PC-9 (cell line): Measurements from ENCODE around the gene CDC40. TPM values are rescaled to one million over a fixed set of nuclear protein-coding genes. Genes with fewer than 3 reads are reported as not detected.
A peak's percentile ranks its signal among the peaks of the same experiment; 100 is the strongest.

Experiments used
- Bru-seq: library from RNA; stranded (reverse); fragments of 400-500 nt; gene quantifications from one replicate; lab custom pipeline; 2021; lab: Mats Ljungman, UMichigan
- BruChase-seq, 2 experiments: library from RNA; stranded (reverse); fragments of 400-500 nt; gene quantifications; one replicate each; lab custom pipeline; 2021; lab: Mats Ljungman, UMichigan
- BruUV-seq: library from RNA; stranded (reverse); fragments of 400-500 nt; replicated peaks from 2 replicates; lab custom pipeline; 2021; lab: Mats Ljungman, UMichigan
- CTCF ChIA-PET: fragments of 300-600 bp; sonication (Branson Sonifier 250); formaldehyde crosslinking; loops from one replicate; lab custom pipeline; 2022; ENCODE audit warnings: antibody characterized with exemption; lab: Charles Lee
- POLR2A ChIA-PET: fragments of 300-600 bp; sonication (Branson Sonifier 250); formaldehyde crosslinking; loops from one replicate; lab custom pipeline; 2022; ENCODE audit warnings: antibody characterized with exemption; ENCODE audit not compliant: unreplicated experiment; lab: Charles Lee
- DNase-seq, 2 experiments: peaks; one replicate each; pipeline versions ENCODE4 v3.0.0 to v3.0.0-alpha.2; 2015 to 2022; ENCODE audit warnings: mixed read lengths in 1 of 2
- H2AFZ ChIP-seq: fragments of 200-600 bp; sonication (generic); 2 replicates; pipeline ENCODE4 v1.8.1; 2017; ENCODE audit warnings: antibody characterized with exemption
- H3F3A ChIP-seq: fragments of 200-600 bp; sonication (generic); 2 replicates; pipeline ENCODE4 v1.8.1; 2017; ENCODE audit warnings: antibody characterized with exemption, mild to moderate bottlenecking, low read depth; ENCODE audit not compliant: insufficient read depth
- H3K27ac ChIP-seq: fragments of 200-600 bp; sonication (generic); 2 replicates; pipeline ENCODE4 v1.6.1; 2016; ENCODE audit warnings: mixed run types
- H3K27me3 ChIP-seq: fragments of 200-600 bp; sonication (generic); 2 replicates; pipeline ENCODE4 v1.6.1; 2016; ENCODE audit warnings: low read depth, mixed run types; ENCODE audit not compliant: insufficient read depth
- H3K36me3 ChIP-seq: fragments of 200-600 bp; sonication (generic); 2 replicates; pipeline ENCODE4 v1.6.1; 2016; ENCODE audit warnings: low read depth, mixed run types
- H3K4me1 ChIP-seq: fragments of 200-600 bp; sonication (generic); replicated peaks from 2 replicates; pipeline ENCODE4 v1.6.1; 2016; ENCODE audit warnings: mixed run types; ENCODE audit not compliant: insufficient read depth
- H3K4me2 ChIP-seq: fragments of 200-600 bp; sonication (generic); 2 replicates; pipeline ENCODE4 v1.6.1; 2017; ENCODE audit warnings: mixed run types
- H3K4me3 ChIP-seq: fragments of 200-600 bp; sonication (generic); 2 replicates; pipeline ENCODE4 v1.6.1; 2016; ENCODE audit warnings: mixed run types
- H3K79me2 ChIP-seq: fragments of 200-600 bp; sonication (generic); 2 replicates; pipeline ENCODE4 v1.6.1; 2017; ENCODE audit warnings: low read depth, mixed run types
- H3K9me2 ChIP-seq: fragments of 200-600 bp; sonication (generic); 2 replicates; pipeline ENCODE4 v1.8.1; 2017; ENCODE audit warnings: mild to moderate bottlenecking; ENCODE audit not compliant: insufficient read depth
- H3K9me3 ChIP-seq: fragments of 200-600 bp; sonication (generic); 2 replicates; pipeline ENCODE4 v1.8.1; 2016; ENCODE audit warnings: low read depth; ENCODE audit not compliant: insufficient read depth
- H4K20me1 ChIP-seq: fragments of 200-600 bp; sonication (generic); 2 replicates; pipeline ENCODE4 v1.8.1; 2017; ENCODE audit not compliant: insufficient read depth
- CTCF ChIP-seq: fragments of 200-600 bp; sonication (generic); conservative IDR thresholded peaks from 2 replicates; pipeline ENCODE4 v1.6.1; 2017; ENCODE audit warnings: mixed run types, antibody characterized with exemption, mild to moderate bottlenecking, moderate library complexity
- EZH2 ChIP-seq: fragments of 200-600 bp; sonication (generic); IDR thresholded peaks from 2 replicates; pipeline ENCODE4 v1.8.0; 2017; ENCODE audit warnings: antibody characterized with exemption, low read depth
- intact Hi-C: fragments of 100-400 bp; cut with micrococcal nuclease; formaldehyde crosslinking; loops from one replicate; pipeline ENCODE4 v1.10.0; 2022; ENCODE audit not compliant: unreplicated experiment
- long read RNA-seq: library from polyadenylated mRNA; stranded (forward); transcript quantifications from one replicate; pipeline ENCODE4 v2.0.0, GENCODE V29; 2022
- total RNA-seq: library from RNA; stranded (reverse); gene quantifications from 2 replicates; pipeline ENCODE4 v1.2.3, GENCODE V29; 2021

The CDC40 gene
- total RNA-seq (18.3 and 19.0 TPM in 2 replicates), Bru-seq, nascent RNA (percentile 72 among the genes with signal in this experiment), BruChase-seq, experiment 1, labeled RNA remaining after a 2-hour chase (percentile 63 among the genes with signal in this experiment), BruChase-seq, experiment 2, labeled RNA remaining after a 6-hour chase (percentile 64 among the genes with signal in this experiment)
- long read RNA-seq, transcript CDC40-201 (15 exons, 3,848 nt), result major isoform, 18 of 21 reads
- long read RNA-seq, partial matches to known transcripts, result 1 of 21 reads
- long read RNA-seq, other reads (novel, unspliced or antisense), result 1 of 21 reads

- Histone ChIP-seq H3K27ac (peak within 1 kb of the TSS; percentile 6), H3K4me2 (peak within 1 kb of the TSS; percentile 85), H2AFZ (peak within 1 kb of the TSS; percentile 97), H3K4me1 (peaks cover 33% of the 10 kb centered on the region), H3K27me3 (no peaks in the 10 kb centered on the region), H3K4me3 (peak within 1 kb of the TSS; percentile 72), H3K9me2 (no peaks in the 10 kb centered on the region), H3F3A (peaks cover 3% of the 10 kb centered on the region; the same call in 1 of the 2 replicates), H3K79me2 (peaks cover 67% of the 10 kb centered on the region), H3K9me3 (no peaks in the 10 kb centered on the region), H3K36me3 (no peaks in the 10 kb centered on the region; the same call in 1 of the 2 replicates), H4K20me1 (peaks cover 19% of the 10 kb centered on the region)
- ChIA-PET POLR2A (no interaction called here), CTCF (interaction anchor here (0.6 kb wide), 3 partner anchors 37 to 288 kb away, joined by 4 to 6 read pairs (median 5); no protein-coding TSS in a partner anchor)
- DNase-seq, result peak in 1 of 2 experiments; percentile 47
- no peak for TF ChIP-seq EZH2
- TF ChIP-seq CTCF, result no peak
- intact Hi-C loops, result no loop called here
- BruUV-seq, result TSS peak; percentile 53
These were observed at the start of gene CDC40 for GRCh38 chr6:110180228-110181008. Gene CDC40, plus strand, starts transcription at chr6:110180427. Its CDS starts 18 bp downstream, at chr6:110180445.

- H3K4me2 ChIP-seq, result no peak overlapping the region
- CTCF ChIA-PET, result no interaction called here
- no peaks in the 10 kb centered on the region for H3K79me2 ChIP-seq
- TF ChIP-seq CTCF, result no peak
- TF ChIP-seq EZH2, result no peak
- no peaks in the 10 kb centered on the region for H3K9me3 ChIP-seq
- intact Hi-C loops, result no loop called here
- H3F3A ChIP-seq, result no peaks in the 10 kb centered on the region
- H3K36me3 ChIP-seq, result 0 out of 2 replicates have a peak, but pooled peaks cover 7% of the 10 kb centered on the region
- no peaks in the 10 kb centered on the region for H3K4me1 ChIP-seq
- H3K4me3 ChIP-seq, result no peak overlapping the region
- no peaks in the 10 kb centered on the region for H3K27me3 ChIP-seq
- H3K9me2 ChIP-seq, result no peaks in the 10 kb centered on the region
- H2AFZ ChIP-seq, result no peak overlapping the region
- no peaks in the 10 kb centered on the region for H4K20me1 ChIP-seq
- H3K27ac ChIP-seq, result no peak overlapping the region
- POLR2A ChIA-PET, result interaction anchor here (0.7 kb wide), 1 partner anchor 1340 kb away, joined by 7 read pairs; no protein-coding TSS in a partner anchor
- no peak for DNase-seq
- BruUV-seq, result no TSS peak
These were observed 42.0 kb upstream of the CDC40 start for GRCh38 chr6:110137924-110138887.
